Naive thymus-derived CD4-positive, alpha-beta T cell (primary cell): ENCODE data around the gene CGGBP1. TPM values are rescaled to one million over a fixed set of nuclear protein-coding genes. Genes with fewer than 3 reads are reported as not detected.

Experiments used
- ATAC-seq: fragments of 150-1000 bp; cut with Tn5 transposase; 2 replicates; pipeline ENCODE4 v1.10.0; 2021; ENCODE audit warnings: mild to moderate bottlenecking, moderate library complexity
- CTCF ChIA-PET: fragments of 350-600 bp; sonication (Branson Sonifier 250); formaldehyde crosslinking; loops from one replicate; lab custom pipeline; 2021; ENCODE audit warnings: antibody characterized with exemption; lab: Charles Lee
- POLR2A ChIA-PET: fragments of 350-600 bp; sonication (Branson Sonifier 250); formaldehyde crosslinking; loops from one replicate; lab custom pipeline; 2021; ENCODE audit warnings: antibody characterized with exemption, inconsistent platforms; lab: Charles Lee
- DNase-seq, 9 donors: peaks; one replicate each; pipeline versions ENCODE4 v3.0.0 to v3.0.0-alpha.2; 2020 to 2022; ENCODE audit warnings: mixed read lengths in 1 of 9
- H3K27ac ChIP-seq: one replicate; pipeline ENCODE4 v1.7.0; 2013; ENCODE audit warnings: mild to moderate bottlenecking, low read depth, low read length, moderate library complexity
- H3K27me3 ChIP-seq, 2 donors: one replicate each; pipeline ENCODE4 v1.7.0; 2013; ENCODE audit warnings: low read length in 2 of 2, mild to moderate bottlenecking in 2 of 2, moderate library complexity in 2 of 2; ENCODE audit not compliant: control insufficient read depth in 2 of 2, insufficient read depth in 2 of 2
- H3K36me3 ChIP-seq, 3 experiments: 1 replicate in 2 of 3; 2 replicates in 1 of 3; pipeline ENCODE4 v1.7.0; 2013; ENCODE audit warnings: low read length in 3 of 3, mild to moderate bottlenecking in 3 of 3, moderate library complexity in 1 of 3; ENCODE audit not compliant: insufficient read depth in 3 of 3, control insufficient read depth in 2 of 3
- H3K4me1 ChIP-seq, 2 donors: one replicate each; pipeline ENCODE4 v1.7.0; 2013; ENCODE audit warnings: low read length in 2 of 2, mild to moderate bottlenecking in 2 of 2, moderate library complexity in 1 of 2; ENCODE audit not compliant: control insufficient read depth in 2 of 2, insufficient read depth in 2 of 2
- H3K4me3 ChIP-seq: 2 replicates; pipeline ENCODE4 v1.7.0; 2013; ENCODE audit warnings: mild to moderate bottlenecking, low read length
- H3K9me3 ChIP-seq, 3 experiments: 1 replicate in 2 of 3; 2 replicates in 1 of 3; pipeline ENCODE4 v1.7.0; 2013; ENCODE audit warnings: low read length in 3 of 3; ENCODE audit not compliant: control insufficient read depth in 2 of 3
- H3K27ac Mint-ChIP-seq, 9 donors: one replicate each; pipeline ENCODE4 v1.8.0; 2020 to 2022; ENCODE audit warnings: mixed read lengths in 9 of 9, mild to moderate bottlenecking in 8 of 9, moderate library complexity in 5 of 9, inconsistent platforms in 2 of 9
- H3K27me3 Mint-ChIP-seq, 5 donors: one replicate each; pipeline ENCODE4 v1.8.0; 2021 to 2022; ENCODE audit warnings: mixed read lengths in 5 of 5, mild to moderate bottlenecking in 1 of 5
- H3K36me3 Mint-ChIP-seq, 5 donors: one replicate each; pipeline ENCODE4 v1.8.0; 2020 to 2022; ENCODE audit warnings: mixed read lengths in 5 of 5, mild to moderate bottlenecking in 3 of 5, inconsistent platforms in 1 of 5
- H3K4me1 Mint-ChIP-seq, 7 donors: one replicate each; pipeline ENCODE4 v1.8.0; 2020 to 2022; ENCODE audit warnings: mixed read lengths in 7 of 7, mild to moderate bottlenecking in 3 of 7, inconsistent platforms in 1 of 7
- H3K4me3 Mint-ChIP-seq, 10 donors: one replicate each; pipeline ENCODE4 v1.8.0; 2020 to 2022; ENCODE audit warnings: mild to moderate bottlenecking in 10 of 10, mixed read lengths in 10 of 10, moderate library complexity in 6 of 10, inconsistent platforms in 2 of 10
- H3K9me3 Mint-ChIP-seq, 11 donors: one replicate each; pipeline ENCODE4 v1.8.0; 2020 to 2022; ENCODE audit warnings: mixed read lengths in 11 of 11, mild to moderate bottlenecking in 4 of 11, inconsistent platforms in 1 of 11, moderate library complexity in 1 of 11
- intact Hi-C, 2 donors: fragments of 100-400 bp; cut with micrococcal nuclease; formaldehyde crosslinking; loops; one replicate each; pipeline ENCODE4 v1.15.1; 2023
- polyA plus RNA-seq, 2 donors: library from polyadenylated mRNA; unstranded; fragments of 300-500 nt; fragmentation: Illumina TruSeq; gene quantifications; one replicate each; pipeline ENCODE4 v1.2.3, GENCODE V29; 2021
- total RNA-seq, 6 experiments: library from RNA in 5 of 6; stranded (reverse) in 5 of 6; gene quantifications; 1 replicate in 5 of 6; 2 replicates in 1 of 6; pipeline ENCODE4 v1.2.3 and lab custom pipeline; 2021 to 2026

The CGGBP1 gene
- total and polyA plus RNA-seq, 7 experiments from 2014 or later = 87.0 to 153 (median 104) TPM

GRCh38 chr3:88084097-88084501 lies 25.3 kb upstream of the CGGBP1 start:
- H3K36me3 Mint-ChIP-seq = peaks cover 0 to 42% (median 32%) of the 10 kb centered on the region in 5 donors
- Histone ChIP-seq H3K36me3 (peaks cover 0 to 8% (median 0%) of the 10 kb centered on the region in 3 experiments), H3K9me3 (no peaks in the 10 kb centered on the region), H3K27ac (no peak overlapping the region), H3K4me1 (no peaks in the 10 kb centered on the region), H3K27me3 (no peaks in the 10 kb centered on the region), H3K4me3 (no peak overlapping the region)
- H3K4me3 Mint-ChIP-seq = no peak overlapping the region
- H3K27ac Mint-ChIP-seq = peak overlapping the region in 3 of 9 donors; percentile 6 to 43 (median 8)
- intact Hi-C loops = no loop called here
- H3K27me3 Mint-ChIP-seq = no peaks in the 10 kb centered on the region
- no peak for DNase-seq
- CTCF ChIA-PET = no interaction called here
- POLR2A ChIA-PET = interaction anchor here (0.6 kb wide), 1 partner anchor 20 kb away, joined by 3 read pairs; no protein-coding TSS in a partner anchor
- no peak for ATAC-seq
- peaks cover 0 to 4% (median 0%) of the 10 kb centered on the region in 11 donors for H3K9me3 Mint-ChIP-seq
- H3K4me1 Mint-ChIP-seq = peaks cover 18 to 58% (median 47%) of the 10 kb centered on the region in 7 donors

GRCh38 chr3:88082854-88083253 lies 24.0 kb upstream of the CGGBP1 start:
- Histone ChIP-seq H3K27me3 (no peaks in the 10 kb centered on the region), H3K36me3 (peaks cover 0 to 8% (median 0%) of the 10 kb centered on the region in 3 experiments), H3K4me3 (no peak overlapping the region), H3K27ac (no peak overlapping the region), H3K9me3 (no peaks in the 10 kb centered on the region), H3K4me1 (no peaks in the 10 kb centered on the region)
- H3K36me3 Mint-ChIP-seq = peaks cover 0 to 35% (median 29%) of the 10 kb centered on the region in 5 donors
- ChIA-PET CTCF (no interaction called here), POLR2A (interaction anchor here (1.0 kb wide), 1 partner anchor 67 kb away, joined by 4 read pairs; the partner anchor contains the start of gene C3orf38)
- H3K4me1 Mint-ChIP-seq = peaks cover 24 to 66% (median 60%) of the 10 kb centered on the region in 7 donors
- peak overlapping the region in 2 of 9 donors; percentile 10 to 41 for H3K27ac Mint-ChIP-seq
- DNase-seq = no peak
- H3K27me3 Mint-ChIP-seq = no peaks in the 10 kb centered on the region
- intact Hi-C loops = loop anchor here in 1 of 2 donors (1.0 kb wide), 1 partner anchor 10 kb away; no protein-coding TSS in a partner anchor
- peaks cover 0 to 1% (median 0%) of the 10 kb centered on the region in 11 donors for H3K9me3 Mint-ChIP-seq
- ATAC-seq = no peak
- no peak overlapping the region for H3K4me3 Mint-ChIP-seq

- POLR2A ChIA-PET = no interaction called here
- peaks cover 0 to 38% (median 26%) of the 10 kb centered on the region in 5 donors for H3K36me3 Mint-ChIP-seq
- no peak for ATAC-seq
- peaks cover 0 to 1% (median 0%) of the 10 kb centered on the region in 11 donors for H3K9me3 Mint-ChIP-seq
- intact Hi-C loops = no loop called here
- H3K27ac Mint-ChIP-seq = peak overlapping the region in 1 of 9 donors; percentile 10
- Histone ChIP-seq H3K9me3 (no peaks in the 10 kb centered on the region), H3K36me3 (no peaks in the 10 kb centered on the region), H3K4me3 (no peak overlapping the region), H3K27me3 (no peaks in the 10 kb centered on the region), H3K27ac (no peak overlapping the region), H3K4me1 (peaks cover 0 to 7% of the 10 kb centered on the region in 2 donors)
- DNase-seq = no peak
- CTCF ChIA-PET = interaction anchor here (1.4 kb wide), 1 partner anchor 10 kb away, joined by 3 read pairs; no protein-coding TSS in a partner anchor
- H3K27me3 Mint-ChIP-seq = no peaks in the 10 kb centered on the region
- peaks cover 37 to 90% (median 84%) of the 10 kb centered on the region in 7 donors for H3K4me1 Mint-ChIP-seq
- H3K4me3 Mint-ChIP-seq = peak overlapping the region in 1 of 10 donors; percentile 34
Measured at GRCh38 chr3:88078932-88079331, 20.1 kb upstream of the CGGBP1 start.

GRCh38 chr3:88076712-88077111 lies 17.9 kb upstream of the CGGBP1 start:
- H3K9me3 Mint-ChIP-seq = peaks cover 0 to 7% (median 1%) of the 10 kb centered on the region in 11 donors
- intact Hi-C loops = loop anchor here in 1 of 2 donors (2.0 kb wide), 1 partner anchor 14 kb away; no protein-coding TSS in a partner anchor
- H3K27me3 Mint-ChIP-seq = no peaks in the 10 kb centered on the region
- H3K27me3 ChIP-seq = no peaks in the 10 kb centered on the region
- DNase-seq = no peak
- H3K36me3 Mint-ChIP-seq = peaks cover 0 to 36% (median 26%) of the 10 kb centered on the region in 5 donors
- no peaks in the 10 kb centered on the region for H3K9me3 ChIP-seq
- no peak overlapping the region for H3K27ac ChIP-seq
- H3K4me1 Mint-ChIP-seq = peaks cover 30 to 94% (median 86%) of the 10 kb centered on the region in 7 donors
- POLR2A ChIA-PET = no interaction called here
- H3K4me3 ChIP-seq = no peak overlapping the region
- H3K27ac Mint-ChIP-seq = peak overlapping the region in 1 of 9 donors; percentile 17
- CTCF ChIA-PET = no interaction called here
- peaks cover 0 to 16% of the 10 kb centered on the region in 2 donors for H3K4me1 ChIP-seq
- peak overlapping the region in 2 of 10 donors; percentile 3 to 16 for H3K4me3 Mint-ChIP-seq
- ATAC-seq = no peak
- H3K36me3 ChIP-seq = no peaks in the 10 kb centered on the region

GRCh38 chr3:88075497-88075896 lies 16.7 kb upstream of the CGGBP1 start:
- H3K4me1 Mint-ChIP-seq = peaks cover 30 to 89% (median 78%) of the 10 kb centered on the region in 7 donors
- peaks cover 0 to 36% (median 26%) of the 10 kb centered on the region in 5 donors for H3K36me3 Mint-ChIP-seq
- H3K9me3 Mint-ChIP-seq = peaks cover 0 to 14% (median 2%) of the 10 kb centered on the region in 11 donors
- no peak for DNase-seq
- peak overlapping the region in 4 of 9 donors; percentile 0 to 34 (median 14) for H3K27ac Mint-ChIP-seq
- ATAC-seq = no peak
- ChIA-PET POLR2A (no interaction called here), CTCF (no interaction called here)
- no peaks in the 10 kb centered on the region for H3K36me3 ChIP-seq
- H3K27ac ChIP-seq = no peak overlapping the region
- no peaks in the 10 kb centered on the region for H3K27me3 Mint-ChIP-seq
- peaks cover 0 to 16% of the 10 kb centered on the region in 2 donors for H3K4me1 ChIP-seq
- no peaks in the 10 kb centered on the region for H3K27me3 ChIP-seq
- intact Hi-C loops = no loop called here
- H3K4me3 Mint-ChIP-seq = peak overlapping the region in 5 of 10 donors; percentile 13 to 30 (median 25)
- H3K4me3 ChIP-seq = no peak overlapping the region
- H3K9me3 ChIP-seq = no peaks in the 10 kb centered on the region

GRCh38 chr3:88075072-88075471 lies 16.3 kb upstream of the CGGBP1 start:
- peak overlapping the region in 4 of 9 donors; percentile 0 to 27 (median 15) for H3K27ac Mint-ChIP-seq

More at GRCh38 chr3:88075072-88075471, 16.3 kb upstream of the CGGBP1 start:
- ATAC-seq (no peak), DNase-seq (no peak)
- POLR2A ChIA-PET = interaction anchor here (1.8 kb wide), 1 partner anchor 15 kb away, joined by 8 read pairs; no protein-coding TSS in a partner anchor
- Histone ChIP-seq H3K4me3 (no peak overlapping the region), H3K4me1 (peaks cover 0 to 16% of the 10 kb centered on the region in 2 donors), H3K27me3 (no peaks in the 10 kb centered on the region), H3K9me3 (no peaks in the 10 kb centered on the region), H3K36me3 (no peaks in the 10 kb centered on the region), H3K27ac (no peak overlapping the region)
- Mint-ChIP-seq H3K4me1 (peaks cover 30 to 88% (median 75%) of the 10 kb centered on the region in 7 donors), H3K27me3 (no peaks in the 10 kb centered on the region), H3K4me3 (peak overlapping the region in 3 of 10 donors; percentile 6 to 16 (median 16)), H3K9me3 (peaks cover 0 to 15% (median 2%) of the 10 kb centered on the region in 11 donors), H3K36me3 (peaks cover 0 to 39% (median 28%) of the 10 kb centered on the region in 5 donors)
- intact Hi-C loops = no loop called here
- CTCF ChIA-PET = no interaction called here
